Measurements from ENCODE around the gene TMEM245.

Gene TMEM245

DNA sequence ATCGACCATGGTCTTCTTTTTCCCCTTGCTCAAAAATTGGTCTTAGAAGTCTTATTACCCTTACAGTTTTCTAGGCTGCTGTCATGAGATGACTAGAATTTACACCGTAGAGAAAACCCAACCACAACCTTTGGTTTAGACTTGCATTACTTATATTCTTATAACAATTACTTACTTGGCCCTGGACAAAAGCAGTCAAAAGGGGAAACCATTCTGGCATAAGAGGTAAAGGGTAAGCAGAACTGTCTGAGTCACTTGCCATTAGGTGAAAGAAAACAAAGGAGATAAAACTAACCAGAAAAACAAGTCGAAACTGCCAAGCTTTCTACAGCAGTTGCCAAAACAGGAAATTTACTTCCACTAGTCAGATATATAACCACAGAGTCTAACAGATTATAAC is 17.9 kb downstream of the TMEM245 start:
- DNase-seq (ENCODE audit: low read depth in 3 of 3): no peak

DNA sequence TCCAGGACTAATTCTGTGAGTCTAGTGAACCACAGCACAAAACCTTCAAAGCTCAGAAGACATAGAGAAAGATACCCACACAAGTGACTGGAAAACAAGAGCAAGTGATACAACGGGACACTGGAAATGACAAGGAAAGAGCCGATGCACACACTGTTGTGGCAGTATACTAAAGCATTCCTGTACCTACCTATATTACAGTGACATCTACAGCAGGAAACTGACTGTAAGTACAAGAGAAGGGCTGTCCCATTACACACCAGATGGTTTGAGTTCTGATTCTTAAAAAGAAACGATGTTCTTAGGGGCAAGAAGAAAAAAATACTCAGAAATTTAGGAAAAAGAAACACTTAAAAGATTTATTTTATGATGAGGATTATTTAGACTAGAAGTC is 18.5 kb downstream of the TMEM245 start:
- no peak for DNase-seq (ENCODE audit: low read depth in 3 of 3)

DNA sequence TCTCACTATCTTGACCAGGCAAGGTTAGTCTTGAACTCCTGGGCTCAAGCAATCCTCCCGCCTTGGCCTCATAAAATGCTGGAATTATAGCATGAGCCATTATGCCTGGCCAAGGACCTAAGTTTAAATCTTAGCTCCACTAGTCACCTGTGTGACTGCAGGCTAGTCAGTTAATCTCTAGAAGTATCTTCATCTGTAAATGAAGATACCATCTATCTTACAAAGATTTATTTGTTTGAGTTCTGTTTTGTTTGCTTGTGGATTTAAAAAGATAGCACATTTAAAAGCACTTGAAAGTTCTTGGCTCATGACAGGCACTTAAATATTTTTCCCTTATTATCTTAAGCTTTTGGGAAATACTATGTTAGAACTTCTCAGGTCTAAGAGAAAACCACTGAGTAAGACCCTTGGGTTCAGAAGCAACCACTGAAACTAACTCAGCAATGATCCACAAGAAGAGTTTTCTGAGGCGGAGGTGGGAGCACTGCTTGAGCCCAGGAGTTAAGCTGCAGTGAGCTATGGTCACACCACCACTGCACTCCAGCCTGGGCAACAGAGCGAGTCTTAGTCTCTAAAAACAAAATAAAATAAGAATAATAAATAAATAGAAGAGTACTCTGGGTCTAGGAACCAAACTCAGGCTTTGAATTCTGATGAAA is 19.1 kb downstream of the TMEM245 start:
- DNase-seq (ENCODE audit: low read depth in 3 of 3): no peak

DNA sequence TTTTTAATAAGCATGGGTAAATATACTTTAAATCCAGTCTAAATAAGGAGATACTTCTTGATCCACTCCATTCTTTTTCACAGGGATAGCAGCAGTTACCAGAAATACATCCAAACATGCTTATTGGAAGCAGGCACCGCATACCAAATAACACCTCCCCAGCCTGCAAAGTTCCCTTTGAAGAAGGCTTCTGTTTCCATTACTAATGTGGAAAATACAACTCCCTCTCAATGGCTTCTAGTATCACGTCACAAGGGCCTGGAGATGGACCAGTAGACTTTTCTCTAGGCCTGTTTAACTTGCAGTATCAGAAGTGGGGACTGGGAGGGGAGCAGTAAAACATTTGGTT is 20.8 kb downstream of the TMEM245 start:
- DNase-seq (ENCODE audit: low read depth in 3 of 3): no peak

DNA sequence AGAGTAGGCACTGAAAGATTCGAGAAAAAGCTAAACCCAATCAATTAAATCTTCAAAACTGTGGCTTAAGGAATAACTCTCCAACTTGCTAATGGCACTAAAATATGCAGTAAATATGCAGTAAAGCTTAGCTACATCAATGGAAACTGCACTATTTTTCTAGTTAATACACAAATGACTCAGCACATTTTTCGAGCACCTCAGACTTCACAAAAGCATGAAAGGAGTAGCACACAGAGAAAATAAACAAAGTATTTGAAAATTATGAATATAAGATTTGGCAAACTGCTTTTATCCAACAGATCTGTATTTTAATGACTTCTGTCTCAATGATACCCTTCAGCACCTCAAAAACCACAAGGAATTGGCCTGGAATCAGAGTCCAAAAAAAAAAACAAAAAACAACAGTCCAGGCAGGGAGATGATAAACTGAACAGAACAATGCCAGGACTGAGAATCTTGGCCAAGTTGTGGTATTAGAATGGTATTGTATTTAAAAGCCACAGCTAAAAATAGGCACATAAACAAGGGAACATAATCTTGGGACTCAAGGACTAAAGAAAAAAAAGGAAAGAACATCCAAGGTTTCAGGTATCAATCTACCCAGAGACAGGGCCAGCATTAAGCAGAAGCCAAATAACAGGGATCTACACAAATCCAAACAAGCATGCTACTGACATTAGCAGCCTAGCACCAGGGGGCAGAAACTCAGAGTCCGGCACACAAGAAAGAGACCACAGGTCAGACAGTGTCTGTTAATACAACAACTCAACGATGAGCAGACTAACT is 21.4 kb downstream of the TMEM245 start:
- no peak for DNase-seq (ENCODE audit: low read depth in 3 of 3)

DNA sequence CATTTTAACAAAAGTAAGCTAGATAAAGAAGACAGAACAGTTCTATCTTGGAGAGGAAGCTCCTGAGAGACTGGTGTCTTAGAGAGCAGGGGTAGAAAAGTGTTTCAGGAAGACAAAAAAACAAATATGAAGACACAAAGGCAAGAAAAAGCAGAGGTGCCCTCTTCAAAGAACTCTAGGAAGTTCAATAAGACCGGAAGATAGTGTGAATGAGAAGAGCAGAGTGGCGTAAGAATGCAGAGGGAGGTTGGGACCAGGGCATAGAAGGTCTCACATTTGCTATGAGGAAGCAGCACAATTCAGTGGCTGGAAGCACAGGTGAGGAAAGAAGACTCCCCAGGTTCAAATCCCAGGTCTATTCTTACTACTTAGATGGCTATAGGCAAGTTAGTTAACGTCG is 22.6 kb downstream of the TMEM245 start:
- no peak for DNase-seq (ENCODE audit: low read depth in 3 of 3)

DNA sequence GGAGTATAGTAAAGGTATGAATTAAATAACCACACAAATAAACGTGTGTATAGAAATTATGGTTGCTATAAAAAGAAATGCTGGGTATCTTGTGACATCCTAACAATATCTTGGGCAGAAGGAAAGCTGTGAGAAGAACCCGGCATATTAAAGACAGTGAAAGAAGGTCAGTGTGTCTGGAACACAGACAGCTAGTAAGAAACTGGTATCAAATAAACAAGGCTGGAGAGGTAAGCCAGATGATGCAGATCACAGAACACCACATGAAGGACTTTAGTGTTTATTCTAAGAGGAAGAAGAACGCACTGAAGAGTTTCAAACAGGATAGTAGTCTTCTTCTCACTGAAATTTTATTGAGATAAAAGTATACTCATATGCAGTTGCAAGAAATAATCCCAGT is 24.4 kb downstream of the TMEM245 start:
- no peak for DNase-seq (ENCODE audit: low read depth in 3 of 3)

DNA sequence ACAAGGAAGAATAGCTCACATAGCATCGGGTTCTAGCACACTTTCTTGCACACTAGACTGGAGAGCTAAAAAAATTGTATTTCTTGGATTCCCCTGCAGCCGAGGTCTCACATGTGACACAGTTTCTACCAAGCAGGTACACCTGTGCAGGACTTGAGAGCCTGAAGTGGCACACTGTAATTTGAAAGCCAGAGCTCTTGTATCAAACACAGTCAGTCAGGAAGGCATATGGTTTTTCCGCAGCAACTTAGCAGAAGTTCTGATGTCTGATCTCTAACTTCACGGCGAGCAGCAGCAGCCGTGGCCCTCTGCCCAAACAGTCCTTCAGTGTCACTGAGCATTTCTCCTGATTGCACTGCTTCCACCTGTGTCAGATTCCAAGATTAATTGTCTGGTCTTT is 25.5 kb downstream of the TMEM245 start:
- no peak for DNase-seq (ENCODE audit: low read depth in 3 of 3)

DNA sequence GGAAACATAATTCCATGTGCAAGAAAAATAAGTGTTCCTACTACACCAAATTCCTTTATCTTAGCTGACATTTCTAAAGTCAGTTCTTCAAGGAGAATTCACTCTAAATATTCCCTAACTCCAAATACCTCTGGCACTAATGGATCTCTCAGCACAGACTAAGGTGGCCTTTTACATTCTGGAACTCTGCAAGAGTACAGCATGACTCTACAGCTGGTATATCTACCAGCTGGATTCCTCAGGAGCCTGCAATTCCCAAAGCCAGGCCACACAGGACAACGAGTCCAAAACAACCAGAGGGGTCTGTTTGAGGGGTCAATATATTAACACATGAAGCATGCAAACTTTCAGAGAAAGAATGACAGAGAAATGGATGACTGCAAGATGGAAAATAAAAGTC is 27.2 kb downstream of the TMEM245 start:
- no peak for DNase-seq (ENCODE audit: low read depth in 3 of 3)

DNA sequence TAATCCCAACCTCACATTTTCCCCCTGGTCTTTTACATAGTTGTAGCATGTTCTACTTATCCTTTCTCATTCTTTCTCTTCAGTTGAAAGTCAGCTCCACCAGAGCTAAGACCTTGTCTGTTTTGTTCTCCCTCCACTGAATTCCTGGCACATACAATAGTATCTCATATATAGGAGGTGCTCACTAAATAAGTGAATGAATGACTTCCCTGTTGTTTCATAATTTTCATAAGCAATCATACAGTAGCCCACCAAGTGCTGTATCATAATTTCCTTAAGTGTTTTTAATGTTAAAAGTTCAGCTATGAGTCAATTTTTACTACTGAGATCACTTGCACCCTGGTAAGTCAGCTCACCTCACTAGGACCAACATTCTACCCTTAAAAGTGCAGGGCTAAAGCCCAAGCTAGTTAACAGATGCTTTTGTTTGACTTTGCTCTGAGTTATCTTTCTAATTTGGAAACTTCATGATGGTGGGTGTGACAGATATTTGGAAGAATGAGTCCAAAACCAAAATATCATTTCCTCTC is 27.6 kb downstream of the TMEM245 start:
- DNase-seq (ENCODE audit: low read depth in 3 of 3): no peak

DNA sequence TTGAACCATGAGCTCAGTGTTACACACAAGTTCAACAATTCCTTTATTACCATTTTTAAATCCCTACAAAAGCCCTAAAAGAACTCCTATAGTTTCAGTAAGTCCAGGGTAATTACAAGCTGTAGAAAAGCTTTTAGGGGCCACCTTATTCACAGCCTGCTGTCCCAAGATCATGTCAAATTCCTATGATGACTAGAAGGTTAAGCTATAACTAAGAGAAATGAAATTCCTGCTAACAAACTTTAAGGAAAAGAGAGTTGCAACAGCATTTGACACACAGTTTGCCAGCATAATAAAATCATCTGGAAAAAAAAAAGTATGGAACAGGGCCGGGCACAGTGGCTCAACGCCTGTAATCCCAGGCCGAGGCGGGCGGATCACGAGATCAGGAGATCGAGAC is 31.5 kb downstream of the TMEM245 start:
- DNase-seq (ENCODE audit: low read depth in 3 of 3): no peak

DNA sequence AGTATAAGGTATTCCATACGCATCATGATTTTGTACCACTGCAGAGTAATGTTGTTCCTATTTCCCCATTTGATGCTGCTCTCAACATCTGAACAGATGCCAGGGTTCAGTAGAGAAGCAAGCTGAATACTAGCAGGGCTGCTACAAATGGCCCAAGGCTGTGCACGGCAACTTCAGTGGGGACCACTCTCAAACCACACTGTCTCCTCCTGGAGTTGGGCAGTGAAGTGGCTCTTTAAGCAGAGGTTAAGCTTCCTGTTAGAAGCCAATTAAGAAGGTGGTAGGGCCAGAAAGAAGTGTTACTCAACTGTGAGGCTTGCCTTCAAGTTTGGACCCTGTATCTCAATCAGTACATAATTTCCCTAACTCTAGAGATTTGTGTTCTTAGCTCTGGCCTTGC is 32.0 kb downstream of the TMEM245 start:
- DNase-seq (ENCODE audit: low read depth in 3 of 3): no peak

DNA sequence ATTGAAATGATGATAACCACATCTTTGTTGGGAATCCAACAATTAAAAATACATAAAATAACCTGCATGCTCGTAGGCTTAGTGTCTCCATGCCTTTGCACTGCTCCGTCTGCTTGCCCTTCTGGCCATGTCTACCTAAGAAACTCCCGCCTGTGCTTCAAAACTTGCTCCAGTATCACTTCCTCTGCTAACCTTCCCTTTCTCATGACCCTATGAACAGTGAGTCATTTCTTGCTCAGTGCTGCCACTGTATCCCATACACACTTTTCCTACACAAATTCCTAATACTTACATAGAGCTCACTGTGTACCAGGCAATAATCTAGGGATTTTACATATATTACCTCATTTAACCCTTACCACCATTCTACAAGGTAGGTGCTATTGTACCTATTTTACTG is 33.5 kb downstream of the TMEM245 start:
- no peak for DNase-seq (ENCODE audit: low read depth in 3 of 3)

DNA sequence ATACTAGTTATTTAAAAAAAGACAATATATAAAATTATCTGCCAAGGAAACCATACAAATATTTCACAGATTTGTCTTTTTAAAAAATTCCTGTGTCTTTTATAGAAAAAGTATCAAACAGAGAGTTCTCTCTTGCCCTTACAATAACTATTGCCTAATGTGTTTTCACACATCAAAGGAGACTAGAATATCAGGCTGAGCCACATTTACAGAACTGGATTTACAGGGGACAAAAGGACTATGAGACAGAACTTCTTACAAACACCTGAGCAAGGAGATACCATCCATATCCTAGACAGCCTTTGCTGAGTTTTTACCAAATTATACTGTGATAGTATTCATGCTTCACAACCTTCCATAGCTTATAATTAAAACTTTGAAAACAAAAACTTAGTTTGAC is 34.2 kb downstream of the TMEM245 start:
- DNase-seq (ENCODE audit: low read depth in 3 of 3): no peak

DNA sequence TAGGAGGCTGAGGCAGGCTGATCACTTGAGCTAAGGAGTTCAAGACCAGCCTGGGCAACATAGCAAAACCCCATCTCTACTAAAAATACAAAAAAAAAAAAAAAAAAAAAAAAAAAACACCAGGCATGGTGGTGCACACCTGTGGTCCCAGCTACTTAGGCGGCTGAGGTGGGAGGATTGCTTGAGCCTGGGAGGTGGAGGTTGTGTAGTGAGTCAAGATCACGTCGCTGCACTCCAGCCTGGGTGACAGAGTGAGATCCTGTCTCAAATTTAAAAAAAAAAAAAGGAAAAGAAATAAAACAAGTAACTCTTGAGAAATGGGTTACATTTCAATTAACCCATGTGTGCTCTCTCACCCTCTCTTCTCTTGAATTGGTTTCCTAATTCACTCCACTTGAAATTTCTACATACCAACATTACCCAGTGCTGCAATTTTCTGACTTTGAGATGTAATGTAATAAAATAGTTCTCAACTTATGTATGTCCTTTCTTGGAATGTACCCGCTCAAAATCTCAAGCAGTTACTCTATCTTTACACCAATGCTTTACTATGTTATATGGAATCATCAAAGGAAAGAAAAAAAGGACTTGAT is 35.8 kb downstream of the TMEM245 start:
- DNase-seq (ENCODE audit: low read depth in 3 of 3): no peak

DNA sequence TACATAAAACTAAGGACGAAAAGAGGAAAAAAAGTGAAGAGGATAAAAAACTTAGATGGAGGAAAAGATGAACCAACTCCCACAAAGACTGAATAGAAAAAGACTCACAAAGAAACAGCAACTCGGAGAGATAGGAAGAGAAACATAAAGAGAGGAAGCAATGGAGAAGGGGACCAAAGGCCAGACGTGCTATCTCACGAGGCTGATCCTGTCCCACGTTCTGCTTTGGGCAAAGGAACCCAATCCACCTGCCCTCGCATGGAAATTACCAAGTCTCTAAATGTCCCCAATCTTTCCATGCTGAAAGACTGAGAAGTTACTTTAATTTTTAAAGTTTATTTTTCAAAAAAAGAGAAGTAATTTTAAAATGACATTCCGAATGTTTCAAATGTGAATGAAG is 36.6 kb downstream of the TMEM245 start:
- DNase-seq (ENCODE audit: low read depth in 3 of 3): no peak

DNA sequence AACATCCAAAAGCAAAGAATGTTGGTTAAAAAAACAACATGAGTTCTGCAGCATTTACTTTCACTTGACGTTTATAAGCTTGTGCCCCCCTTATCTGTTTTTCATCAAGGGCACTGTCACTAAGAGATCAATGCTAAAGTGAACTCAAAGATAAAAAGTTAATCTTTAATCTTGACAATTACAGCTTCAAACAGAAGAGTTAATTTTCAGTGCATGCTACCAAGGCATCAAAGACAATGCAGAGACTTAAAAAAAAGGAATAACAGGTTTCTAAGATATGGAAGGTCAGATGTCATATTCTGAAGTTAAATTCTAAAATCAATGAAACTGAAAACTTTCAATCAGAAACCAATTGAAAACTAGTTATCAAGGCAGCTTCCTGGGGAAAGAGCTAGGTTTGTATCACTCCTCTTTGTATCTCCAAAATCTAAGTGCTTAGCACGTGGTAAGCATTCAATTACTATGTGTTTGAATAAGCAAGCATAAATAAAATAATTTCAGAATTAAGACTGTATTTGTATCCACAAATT is 37.6 kb downstream of the TMEM245 start:
- DNase-seq (ENCODE audit: low read depth in 3 of 3): no peak

DNA sequence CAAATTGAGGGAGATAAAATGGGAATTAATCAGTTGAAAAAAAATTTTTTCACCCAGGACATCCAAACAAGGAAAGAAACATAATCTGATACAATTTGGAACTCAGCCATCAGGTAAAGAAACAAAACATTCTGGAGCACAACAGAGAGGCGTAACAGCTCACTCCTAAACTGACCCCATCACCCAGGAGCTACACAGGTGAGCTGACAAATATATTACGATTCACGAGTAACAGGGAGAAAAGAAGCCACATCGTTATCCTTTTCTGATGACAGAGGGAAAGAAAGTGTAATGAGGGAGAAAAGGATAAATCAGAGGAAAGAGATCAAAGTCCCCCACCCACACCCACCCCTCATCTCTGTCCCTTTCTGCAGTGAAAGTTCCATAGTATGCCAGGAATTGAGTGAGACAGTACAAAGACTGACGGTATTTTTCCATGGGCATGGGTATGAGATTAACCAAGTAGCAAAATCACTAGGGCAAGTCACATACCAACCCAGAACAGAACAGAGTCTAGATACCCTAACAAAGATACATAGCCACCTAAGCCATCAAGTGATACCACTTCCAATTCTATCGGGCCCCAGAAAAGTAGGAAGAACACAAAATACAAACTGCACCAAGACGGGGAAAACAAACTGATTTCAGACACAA is 45.4 kb downstream of the TMEM245 start:
- DNase-seq (ENCODE audit: low read depth in 3 of 3): no peak

DNA sequence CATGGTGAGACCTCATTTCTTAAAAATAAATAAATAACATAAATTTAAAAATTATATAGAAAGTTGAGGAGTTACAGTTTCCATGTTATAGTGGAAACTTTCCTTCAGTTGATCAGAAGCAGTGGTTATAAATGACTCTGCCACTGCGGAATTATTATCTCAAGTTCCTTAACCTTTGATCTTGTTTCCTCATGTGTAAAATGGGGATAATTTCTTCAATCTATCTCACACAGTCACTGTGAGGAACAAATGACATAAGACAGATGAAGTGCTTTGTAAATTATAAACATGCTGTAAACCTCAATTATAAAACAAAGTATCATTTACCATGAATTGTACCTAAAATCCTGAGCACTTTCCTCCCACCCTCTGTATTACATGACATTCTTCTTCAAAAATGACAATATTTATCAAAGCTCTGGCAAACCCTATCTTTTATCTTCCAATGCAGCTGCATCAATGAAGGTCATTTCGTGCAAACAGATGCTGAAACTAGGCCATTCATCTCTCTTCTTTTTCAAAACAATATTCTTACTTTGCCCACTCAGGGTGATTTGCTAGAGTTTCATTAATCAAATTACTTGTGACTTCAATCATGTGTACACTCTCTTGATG is 46.8 kb downstream of the TMEM245 start:
- DNase-seq (ENCODE audit: low read depth in 3 of 3): no peak

DNA sequence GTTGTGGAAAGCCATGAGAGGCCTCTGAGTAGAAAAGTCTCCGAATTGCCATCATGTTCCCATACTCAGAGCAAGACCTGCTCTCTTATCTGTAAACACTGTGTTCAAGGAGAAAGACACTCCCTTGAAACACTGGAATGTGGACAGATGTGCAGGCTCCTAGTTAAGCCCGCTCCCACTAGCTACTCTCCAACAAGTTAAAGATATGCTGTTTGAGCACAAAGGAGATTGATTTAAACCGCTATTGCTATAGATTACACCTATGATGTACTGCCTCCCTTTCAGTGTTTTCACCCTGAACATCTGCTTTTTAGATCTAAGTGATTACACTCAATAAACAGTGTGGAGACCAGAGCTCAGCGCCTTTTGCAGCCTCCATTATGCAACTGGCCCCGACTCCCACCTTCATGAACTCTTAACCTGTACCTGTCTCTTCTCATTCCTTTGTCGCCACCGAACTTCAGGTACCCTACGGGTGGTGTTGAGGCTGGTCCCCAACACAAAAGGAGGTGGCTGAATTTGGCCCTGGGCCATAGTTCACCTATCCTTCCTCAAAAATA is 47.5 kb downstream of the TMEM245 start:
- no peak for DNase-seq (ENCODE audit: low read depth in 3 of 3)

DNA sequence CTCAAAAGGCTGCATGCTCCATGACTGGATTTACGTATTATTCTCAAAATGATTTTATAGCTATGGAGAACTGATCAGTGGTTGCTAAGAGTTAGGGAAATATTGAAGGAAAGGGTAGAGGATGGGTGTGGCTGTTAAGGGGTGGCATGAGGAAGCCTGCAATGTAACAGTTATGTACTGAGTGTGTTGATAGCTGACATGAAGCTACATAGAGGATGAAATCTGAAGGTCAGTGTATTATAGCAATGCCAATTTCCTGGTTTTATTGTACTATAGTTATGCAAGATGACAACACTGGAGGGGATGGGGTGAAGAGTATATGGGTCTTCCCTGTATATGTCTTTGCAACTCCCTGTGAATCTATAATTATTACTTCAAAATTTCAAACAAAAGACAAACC is 51.0 kb downstream of the TMEM245 start:
- DNase-seq (ENCODE audit: low read depth in 3 of 3): no peak
